Measurements from ENCODE around the gene CYTH4. TPM values are rescaled to one million over a fixed set of nuclear protein-coding genes. Genes with fewer than 3 reads are reported as not detected.

Gene CYTH4
- polyA plus RNA-seq, 1 donor (not counting 4 experiments of a cell fraction or from before 2014, with no cell fraction given): 0.05 TPM

DNA sequence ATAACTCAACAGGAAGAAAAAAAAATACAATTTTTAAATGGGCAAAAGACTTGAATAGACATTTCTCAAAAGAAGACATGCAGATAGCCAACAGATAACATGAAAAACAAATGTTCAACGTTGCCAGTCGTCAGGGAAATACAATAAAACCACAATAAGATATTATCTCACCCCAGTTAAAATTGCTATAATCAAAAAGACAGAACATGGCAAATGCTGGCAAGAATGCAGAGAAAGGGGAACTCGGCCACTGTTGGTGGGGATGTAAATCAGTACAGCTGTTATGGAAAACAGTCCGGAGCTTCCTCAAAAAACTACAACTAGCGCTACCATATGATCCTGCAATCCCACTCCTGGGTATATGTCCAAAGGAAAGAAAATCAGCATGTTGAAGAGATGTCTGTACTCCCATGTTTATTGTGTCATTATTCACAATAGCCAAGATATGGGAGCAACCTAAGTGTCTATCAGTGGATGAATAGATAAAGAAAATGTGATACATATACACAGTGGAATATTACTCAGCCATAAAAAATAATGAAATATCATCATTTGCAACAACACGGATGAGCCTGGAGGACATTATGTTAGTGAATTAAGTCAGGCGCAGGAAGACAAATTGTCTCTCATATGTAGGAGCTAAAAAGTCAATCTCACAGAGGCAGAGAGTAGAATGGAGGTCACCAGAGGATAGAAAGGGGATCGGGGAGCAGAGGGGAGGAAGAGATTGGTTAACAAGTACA is 12.2 kb upstream of the CYTH4 start:
- peaks cover 8% of the 10 kb centered on the region for H3K27me3 ChIP-seq (ENCODE audit: control insufficient read depth, extremely low read depth, insufficient read depth, low read length)
- H3K9me1 ChIP-seq (ENCODE audit: control insufficient read depth, extremely low read depth, insufficient read depth, low read length): no peaks in the 10 kb centered on the region
- H3K9me3 ChIP-seq (ENCODE audit: control insufficient read depth, low read depth, low read length): no peaks in the 10 kb centered on the region
- dilution Hi-C loops (cut with MboI; ENCODE audit: extremely low pct_ligation_motif_present, low sequenced_read_pairs): no loop called here
- H3K36me3 ChIP-seq (ENCODE audit: control insufficient read depth in 2 of 2, extremely low read depth in 1 of 2, insufficient read depth in 2 of 2, low read length in 2 of 2): no peaks in the 10 kb centered on the region
- H4K20me1 ChIP-seq (ENCODE audit: control insufficient read depth, extremely low read depth, insufficient read depth, low read length): no peaks in the 10 kb centered on the region
- no peak overlapping the region for H3K27ac ChIP-seq (ENCODE audit: control insufficient read depth, insufficient read depth, low read length)
- H3K9ac ChIP-seq (ENCODE audit: control insufficient read depth, extremely low read depth, insufficient read depth, low read length): no peak overlapping the region
- no peaks in the 10 kb centered on the region for H3K79me2 ChIP-seq (ENCODE audit: control insufficient read depth, insufficient read depth, low read length)
- no peak overlapping the region for H3K4me2 ChIP-seq (ENCODE audit: control insufficient read depth, extremely low read depth, insufficient read depth, low read depth, low read length)
- FAIRE-seq: no peak
- peaks cover 11% of the 10 kb centered on the region for H3K4me1 ChIP-seq (ENCODE audit: control insufficient read depth, extremely low read depth, insufficient read depth, low read length)
- TF ChIP-seq, protein P1, sequence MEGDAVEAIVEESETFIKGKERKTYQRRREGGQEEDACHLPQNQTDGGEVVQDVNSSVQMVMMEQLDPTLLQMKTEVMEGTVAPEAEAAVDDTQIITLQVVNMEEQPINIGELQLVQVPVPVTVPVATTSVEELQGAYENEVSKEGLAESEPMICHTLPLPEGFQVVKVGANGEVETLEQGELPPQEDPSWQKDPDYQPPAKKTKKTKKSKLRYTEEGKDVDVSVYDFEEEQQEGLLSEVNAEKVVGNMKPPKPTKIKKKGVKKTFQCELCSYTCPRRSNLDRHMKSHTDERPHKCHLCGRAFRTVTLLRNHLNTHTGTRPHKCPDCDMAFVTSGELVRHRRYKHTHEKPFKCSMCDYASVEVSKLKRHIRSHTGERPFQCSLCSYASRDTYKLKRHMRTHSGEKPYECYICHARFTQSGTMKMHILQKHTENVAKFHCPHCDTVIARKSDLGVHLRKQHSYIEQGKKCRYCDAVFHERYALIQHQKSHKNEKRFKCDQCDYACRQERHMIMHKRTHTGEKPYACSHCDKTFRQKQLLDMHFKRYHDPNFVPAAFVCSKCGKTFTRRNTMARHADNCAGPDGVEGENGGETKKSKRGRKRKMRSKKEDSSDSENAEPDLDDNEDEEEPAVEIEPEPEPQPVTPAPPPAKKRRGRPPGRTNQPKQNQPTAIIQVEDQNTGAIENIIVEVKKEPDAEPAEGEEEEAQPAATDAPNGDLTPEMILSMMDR (optimal IDR thresholded peaks at IDR 0.05 in 1 of 3, IDR thresholded peaks at IDR 0.05 in 1 of 3, conservative IDR thresholded peaks at IDR 0.05 in 1 of 3; ENCODE audit: extremely low read depth in 1 of 3, insufficient read depth in 2 of 3, low read length in 3 of 3): no peak
- no peak for TF ChIP-seq EZH2 (IDR thresholded peaks at IDR 0.05; ENCODE audit: low read length)
- DNase-seq (ENCODE audit: low read depth, low spot score): no peak
- no peak overlapping the region for H2AFZ ChIP-seq (ENCODE audit: control insufficient read depth, low read length)
- H3K4me3 ChIP-seq (ENCODE audit: control insufficient read depth in 2 of 3, extremely low read depth in 1 of 3, insufficient read depth in 2 of 3, low read depth in 1 of 3, low read length in 3 of 3): no peak overlapping the region

DNA sequence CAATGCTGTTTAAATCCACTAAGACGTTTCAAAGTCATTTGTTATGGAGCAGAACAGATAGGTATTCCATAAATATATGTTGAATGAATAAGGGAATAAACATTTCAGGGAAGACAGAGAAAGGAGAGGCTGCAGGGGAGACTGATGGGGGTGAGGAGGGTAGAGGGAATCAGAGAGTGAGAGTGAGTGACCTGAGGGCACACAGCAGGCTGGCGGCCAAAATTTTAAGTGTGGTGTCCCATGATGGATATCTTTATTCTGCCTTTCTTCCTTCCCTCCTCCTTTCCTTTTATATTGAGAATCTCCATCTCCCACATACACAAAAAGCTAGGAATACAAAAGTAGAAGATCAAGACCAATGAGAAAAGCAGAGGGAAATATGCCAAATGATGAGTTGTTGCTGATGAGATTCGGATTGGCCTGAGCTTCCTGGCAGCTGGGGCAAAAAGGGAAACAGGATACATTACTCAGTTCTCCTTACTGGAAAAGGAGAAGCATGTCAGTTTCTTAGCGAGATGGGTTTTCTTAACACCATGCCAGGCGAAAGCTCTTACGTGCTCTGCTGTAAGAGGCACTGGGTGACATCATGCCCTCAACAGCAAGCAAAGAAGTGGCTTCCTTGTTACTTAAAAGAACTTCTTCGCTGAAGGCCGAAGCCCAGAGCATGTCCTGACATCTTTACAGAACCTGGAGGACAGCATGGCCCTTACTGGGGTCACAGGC is 11.2 kb upstream of the CYTH4 start:
- FAIRE-seq (no peak), DNase-seq (ENCODE audit: low read depth, low spot score) (no peak)
- Histone ChIP-seq H3K79me2 (ENCODE audit: control insufficient read depth, insufficient read depth, low read length) (no peaks in the 10 kb centered on the region), H3K4me1 (ENCODE audit: control insufficient read depth, extremely low read depth, insufficient read depth, low read length) (peaks cover 11% of the 10 kb centered on the region), H3K4me2 (ENCODE audit: control insufficient read depth, extremely low read depth, insufficient read depth, low read depth, low read length) (no peak overlapping the region), H3K36me3 (ENCODE audit: control insufficient read depth in 2 of 2, extremely low read depth in 1 of 2, insufficient read depth in 2 of 2, low read length in 2 of 2) (no peaks in the 10 kb centered on the region), H4K20me1 (ENCODE audit: control insufficient read depth, extremely low read depth, insufficient read depth, low read length) (no peaks in the 10 kb centered on the region), H3K9me1 (ENCODE audit: control insufficient read depth, extremely low read depth, insufficient read depth, low read length) (no peaks in the 10 kb centered on the region), H3K27me3 (ENCODE audit: control insufficient read depth, extremely low read depth, insufficient read depth, low read length) (peaks cover 8% of the 10 kb centered on the region), H3K9ac (ENCODE audit: control insufficient read depth, extremely low read depth, insufficient read depth, low read length) (no peak overlapping the region), H2AFZ (ENCODE audit: control insufficient read depth, low read length) (no peak overlapping the region), H3K9me3 (ENCODE audit: control insufficient read depth, low read depth, low read length) (no peaks in the 10 kb centered on the region), H3K4me3 (ENCODE audit: control insufficient read depth in 2 of 3, extremely low read depth in 1 of 3, insufficient read depth in 2 of 3, low read depth in 1 of 3, low read length in 3 of 3) (no peak overlapping the region), H3K27ac (ENCODE audit: control insufficient read depth, insufficient read depth, low read length) (no peak overlapping the region)
- dilution Hi-C loops (cut with MboI; ENCODE audit: extremely low pct_ligation_motif_present, low sequenced_read_pairs): no loop called here
- no peak for TF ChIP-seq EZH2 (IDR thresholded peaks at IDR 0.05; ENCODE audit: low read length)
- TF ChIP-seq, protein P1 (optimal IDR thresholded peaks at IDR 0.05 in 1 of 3, IDR thresholded peaks at IDR 0.05 in 1 of 3, conservative IDR thresholded peaks at IDR 0.05 in 1 of 3; ENCODE audit: extremely low read depth in 1 of 3, insufficient read depth in 2 of 3, low read length in 3 of 3): no peak
